ENCODE data around the gene NOTO. TPM values are rescaled to one million over a fixed set of nuclear protein-coding genes. Genes with fewer than 3 reads are reported as not detected.

The NOTO gene
- total RNA-seq, 1 donor from 2014 or later = not detected

DNA sequence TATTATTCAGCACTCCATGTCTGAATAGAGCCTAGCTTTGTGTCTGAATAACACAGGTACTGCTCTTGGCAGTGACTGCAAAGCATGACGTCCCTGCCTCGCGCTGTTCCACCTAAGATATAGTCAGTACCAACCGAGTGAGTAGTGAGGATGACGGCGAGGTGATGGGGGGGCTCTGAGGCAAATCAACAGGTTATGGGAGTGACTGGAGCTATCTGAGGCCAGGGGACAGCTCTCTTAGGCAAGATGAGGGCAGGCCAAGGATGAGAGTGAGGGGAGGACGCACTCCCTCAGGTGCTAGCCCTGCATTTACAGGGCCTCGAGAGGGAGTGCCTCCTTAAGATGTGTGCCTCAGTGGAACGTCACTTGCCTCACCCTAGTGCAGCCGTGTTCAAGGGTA is 28.1 kb upstream of the NOTO start:
- no peaks in the 10 kb centered on the region for H3K79me2 ChIP-seq (ENCODE audit: insufficient read depth, low read length)
- Mint-ChIP-seq H3K27ac (ENCODE audit: unreplicated experiment) (peak overlapping the region; percentile 26), H3K27me3 (ENCODE audit: low read depth, unreplicated experiment) (peaks cover 54% of the 10 kb centered on the region), H3K4me3 (ENCODE audit: unreplicated experiment) (no peak overlapping the region), H3K4me1 (ENCODE audit: low read depth, unreplicated experiment) (peaks cover 10% of the 10 kb centered on the region), H3K36me3 (ENCODE audit: low read depth, unreplicated experiment) (peaks cover 2% of the 10 kb centered on the region), H3K9me3 (ENCODE audit: unreplicated experiment) (no peaks in the 10 kb centered on the region)
- H3K4me3 ChIP-seq (ENCODE audit: insufficient read depth, low read depth, low read length) = no peak overlapping the region
- no peaks in the 10 kb centered on the region for H3K36me3 ChIP-seq (ENCODE audit: insufficient read depth, low read length)
- no peaks in the 10 kb centered on the region for H3K9me3 ChIP-seq (ENCODE audit: insufficient read depth, low read depth, low read length)
- FAIRE-seq (no peak), DNase-seq (ENCODE audit: low read depth) (no peak)
- peaks cover 5% of the 10 kb centered on the region for H4K20me1 ChIP-seq (ENCODE audit: insufficient read depth, low read length)
- peaks cover 15% of the 10 kb centered on the region for H3K4me1 ChIP-seq (ENCODE audit: insufficient read depth, low read length)
- TF ChIP-seq, protein P1, sequence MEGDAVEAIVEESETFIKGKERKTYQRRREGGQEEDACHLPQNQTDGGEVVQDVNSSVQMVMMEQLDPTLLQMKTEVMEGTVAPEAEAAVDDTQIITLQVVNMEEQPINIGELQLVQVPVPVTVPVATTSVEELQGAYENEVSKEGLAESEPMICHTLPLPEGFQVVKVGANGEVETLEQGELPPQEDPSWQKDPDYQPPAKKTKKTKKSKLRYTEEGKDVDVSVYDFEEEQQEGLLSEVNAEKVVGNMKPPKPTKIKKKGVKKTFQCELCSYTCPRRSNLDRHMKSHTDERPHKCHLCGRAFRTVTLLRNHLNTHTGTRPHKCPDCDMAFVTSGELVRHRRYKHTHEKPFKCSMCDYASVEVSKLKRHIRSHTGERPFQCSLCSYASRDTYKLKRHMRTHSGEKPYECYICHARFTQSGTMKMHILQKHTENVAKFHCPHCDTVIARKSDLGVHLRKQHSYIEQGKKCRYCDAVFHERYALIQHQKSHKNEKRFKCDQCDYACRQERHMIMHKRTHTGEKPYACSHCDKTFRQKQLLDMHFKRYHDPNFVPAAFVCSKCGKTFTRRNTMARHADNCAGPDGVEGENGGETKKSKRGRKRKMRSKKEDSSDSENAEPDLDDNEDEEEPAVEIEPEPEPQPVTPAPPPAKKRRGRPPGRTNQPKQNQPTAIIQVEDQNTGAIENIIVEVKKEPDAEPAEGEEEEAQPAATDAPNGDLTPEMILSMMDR (IDR thresholded peaks at IDR 0.05; ENCODE audit: insufficient read depth, low read depth, low read length) = no peak
- no peak for TF ChIP-seq EZH2 (IDR thresholded peaks at IDR 0.05; ENCODE audit: insufficient read depth, low read length)
- no peak overlapping the region for H3K4me2 ChIP-seq (ENCODE audit: low read length)
- no peak overlapping the region for H2AFZ ChIP-seq (ENCODE audit: low read depth, low read length)
- no peak overlapping the region for H3K27ac ChIP-seq (ENCODE audit: low read depth, low read length)
- peaks cover 30% of the 10 kb centered on the region for H3K27me3 ChIP-seq (ENCODE audit: insufficient read depth, low read length)
- no peak overlapping the region for H3K9ac ChIP-seq (ENCODE audit: low read length)

DNA sequence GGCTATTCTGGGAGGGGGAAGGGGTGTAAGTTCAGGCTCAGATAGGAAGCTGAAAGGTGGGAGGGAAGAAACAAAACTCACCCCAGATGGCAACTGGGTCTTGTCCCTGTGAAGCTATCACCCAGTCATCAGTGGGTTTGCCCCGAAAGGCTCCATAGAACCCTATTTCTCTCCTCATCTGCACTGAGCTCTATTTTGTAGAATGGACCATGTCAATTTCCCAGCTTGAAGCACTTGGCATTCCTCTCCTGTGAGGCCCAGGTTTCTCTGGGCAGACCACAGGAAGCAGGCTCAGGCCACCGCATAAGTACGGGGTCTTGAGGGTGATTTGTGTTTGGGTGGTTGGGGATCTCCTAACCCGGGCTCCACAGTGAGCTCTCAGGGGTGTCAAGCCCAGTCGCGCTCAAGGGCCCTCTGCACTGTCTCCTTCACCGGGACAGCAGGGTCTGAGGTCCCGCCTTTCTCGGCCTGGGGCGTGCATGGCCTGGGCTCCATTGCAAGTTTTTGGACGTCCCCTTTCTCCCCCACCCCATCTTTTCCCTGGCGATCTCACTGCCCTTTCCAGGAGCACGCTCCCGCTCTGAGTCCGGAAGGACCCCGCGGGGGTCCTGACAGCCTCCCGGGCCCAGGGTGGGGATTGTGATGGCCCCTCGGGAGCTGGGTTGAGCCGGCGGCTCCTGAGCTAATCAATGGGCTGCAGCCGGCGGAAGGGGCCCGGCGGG is 27.3 kb upstream of the NOTO start:
- Histone ChIP-seq H3K27ac (ENCODE audit: low read depth, low read length) (no peak overlapping the region), H3K27me3 (ENCODE audit: insufficient read depth, low read length) (peaks cover 39% of the 10 kb centered on the region), H3K36me3 (ENCODE audit: insufficient read depth, low read length) (no peaks in the 10 kb centered on the region), H2AFZ (ENCODE audit: low read depth, low read length) (peak overlapping the region; percentile 63), H3K9ac (ENCODE audit: low read length) (no peak overlapping the region), H3K4me1 (ENCODE audit: insufficient read depth, low read length) (peaks cover 15% of the 10 kb centered on the region), H3K4me2 (ENCODE audit: low read length) (peak overlapping the region; percentile 98), H4K20me1 (ENCODE audit: insufficient read depth, low read length) (peaks cover 5% of the 10 kb centered on the region), H3K4me3 (ENCODE audit: insufficient read depth, low read depth, low read length) (peak overlapping the region; percentile 39), H3K79me2 (ENCODE audit: insufficient read depth, low read length) (no peaks in the 10 kb centered on the region), H3K9me3 (ENCODE audit: insufficient read depth, low read depth, low read length) (no peaks in the 10 kb centered on the region)
- FAIRE-seq (no peak), DNase-seq (ENCODE audit: low read depth) (no peak)
- Mint-ChIP-seq H3K9me3 (ENCODE audit: unreplicated experiment) (no peaks in the 10 kb centered on the region), H3K27me3 (ENCODE audit: low read depth, unreplicated experiment) (peaks cover 62% of the 10 kb centered on the region), H3K4me3 (ENCODE audit: unreplicated experiment) (peak overlapping the region; percentile 27), H3K36me3 (ENCODE audit: low read depth, unreplicated experiment) (peaks cover 2% of the 10 kb centered on the region), H3K4me1 (ENCODE audit: low read depth, unreplicated experiment) (peaks cover 10% of the 10 kb centered on the region), H3K27ac (ENCODE audit: unreplicated experiment) (no peak overlapping the region)
- no peak for TF ChIP-seq EZH2 (IDR thresholded peaks at IDR 0.05; ENCODE audit: insufficient read depth, low read length)
- TF ChIP-seq, protein P1 (IDR thresholded peaks at IDR 0.05; ENCODE audit: insufficient read depth, low read depth, low read length) = no peak

DNA sequence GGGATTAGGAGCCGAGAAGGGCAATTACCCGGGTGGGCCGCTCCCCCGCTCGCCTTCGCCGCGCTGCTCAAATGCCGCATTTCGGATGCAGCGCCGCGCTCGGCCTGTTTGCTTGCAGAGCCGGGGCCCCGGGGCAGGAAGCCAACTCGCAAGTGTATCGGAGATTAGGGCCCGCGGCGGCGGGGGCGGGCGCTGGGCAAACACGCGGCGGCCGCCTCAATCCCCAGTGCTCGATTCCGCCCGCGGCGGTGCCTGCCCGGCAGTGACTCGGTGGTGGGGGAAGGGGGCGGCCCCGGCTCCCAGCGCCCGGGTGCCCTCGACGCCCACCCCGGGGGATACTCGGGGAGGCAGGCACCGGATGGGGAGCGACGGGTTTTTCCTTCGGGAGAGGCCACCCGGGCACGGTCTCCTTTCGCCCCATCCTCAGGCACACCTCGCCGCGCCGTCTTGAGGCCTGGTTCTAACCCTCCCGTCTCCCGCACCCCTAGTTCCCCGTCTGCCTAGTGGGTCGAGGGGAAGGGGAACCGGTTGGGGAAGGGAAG is 26.6 kb upstream of the NOTO start:
- Mint-ChIP-seq H3K27ac (ENCODE audit: unreplicated experiment) (no peak overlapping the region), H3K4me1 (ENCODE audit: low read depth, unreplicated experiment) (peaks cover 10% of the 10 kb centered on the region), H3K27me3 (ENCODE audit: low read depth, unreplicated experiment) (peaks cover 63% of the 10 kb centered on the region), H3K36me3 (ENCODE audit: low read depth, unreplicated experiment) (peaks cover 2% of the 10 kb centered on the region), H3K4me3 (ENCODE audit: unreplicated experiment) (no peak overlapping the region), H3K9me3 (ENCODE audit: unreplicated experiment) (peaks cover 2% of the 10 kb centered on the region)
- Histone ChIP-seq H3K27ac (ENCODE audit: low read depth, low read length) (no peak overlapping the region), H3K9me3 (ENCODE audit: insufficient read depth, low read depth, low read length) (no peaks in the 10 kb centered on the region), H3K4me3 (ENCODE audit: insufficient read depth, low read depth, low read length) (peak overlapping the region; percentile 39), H3K9ac (ENCODE audit: low read length) (peak overlapping the region; percentile 22), H2AFZ (ENCODE audit: low read depth, low read length) (peak overlapping the region; percentile 63), H4K20me1 (ENCODE audit: insufficient read depth, low read length) (peaks cover 5% of the 10 kb centered on the region), H3K36me3 (ENCODE audit: insufficient read depth, low read length) (no peaks in the 10 kb centered on the region), H3K27me3 (ENCODE audit: insufficient read depth, low read length) (peaks cover 43% of the 10 kb centered on the region), H3K4me1 (ENCODE audit: insufficient read depth, low read length) (peaks cover 15% of the 10 kb centered on the region), H3K4me2 (ENCODE audit: low read length) (peak overlapping the region; percentile 98), H3K79me2 (ENCODE audit: insufficient read depth, low read length) (no peaks in the 10 kb centered on the region)
- DNase-seq (ENCODE audit: low read depth) (peak; percentile 38), FAIRE-seq (no peak)
- TF ChIP-seq, protein P1 (IDR thresholded peaks at IDR 0.05; ENCODE audit: insufficient read depth, low read depth, low read length) = no peak
- peak; percentile 67 for TF ChIP-seq EZH2 (IDR thresholded peaks at IDR 0.05; ENCODE audit: insufficient read depth, low read length)
